Testis (tissue), 2 donors: Measurements from ENCODE around the gene HPCAL4.

ENCODE experiments used
- CTCF ChIP-seq, 3 experiments: fragments of 450-650 bp in 2 of 3; fragments of 200-600 bp in 1 of 3; sonication (generic) in 1 of 3; IDR thresholded peaks; one replicate each; pipeline ENCODE4 v1.5.1; 2016 to 2019; ENCODE audit warnings: antibody characterized with exemption in 3 of 3, mild to moderate bottlenecking in 2 of 3, moderate library complexity in 1 of 3
- POLR2A ChIP-seq: fragments of 450-650 bp; IDR thresholded peaks from one replicate; pipeline ENCODE4 v1.6.1; 2017; ENCODE audit warnings: antibody characterized with exemption, mild to moderate bottlenecking, moderate library complexity

DNA sequence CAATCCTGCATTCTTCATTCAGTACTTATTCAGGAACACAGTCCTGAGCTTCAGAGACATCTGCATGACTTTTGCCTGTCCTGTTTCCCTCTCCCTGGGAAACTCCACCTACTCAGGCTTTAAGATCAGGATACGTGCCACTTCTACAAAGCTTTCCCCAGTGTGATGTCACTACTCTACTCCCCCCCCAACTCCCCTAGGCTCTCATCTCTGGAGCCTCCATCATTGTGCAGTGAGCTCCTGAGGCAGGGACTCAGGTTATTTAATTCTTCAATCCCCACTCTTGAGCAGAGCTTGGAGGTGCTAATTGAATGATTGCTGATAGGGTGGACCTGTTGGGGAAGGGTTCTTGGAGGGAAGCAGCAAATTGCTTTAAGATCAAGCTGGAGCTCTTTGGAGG lies 20.5 kb downstream of the HPCAL4 start:
- no peak for TF ChIP-seq CTCF (IDR thresholded peaks at IDR 0.05)
- no peak for TF ChIP-seq POLR2A
